C4-2B (cell line): ENCODE data around the gene RTKN.
A peak's percentile ranks its signal among the peaks of the same experiment; 100 is the strongest.

Experiments used
- H3K27ac ChIP-seq: fragments of 450-650 bp; 2 replicates; pipeline ENCODE4 v1.5.1; 2017
- CTCF ChIP-seq: fragments of 450-650 bp; conservative IDR thresholded peaks from 2 replicates; pipeline ENCODE4 v1.5.1; 2017; ENCODE audit warnings: mild to moderate bottlenecking
- ZFX ChIP-seq: fragments of 450-650 bp; IDR thresholded peaks from 2 replicates; pipeline ENCODE4 v1.6.1; 2017

Gene RTKN

GRCh38 chr2:74423231-74424095 is 18.3 kb downstream of the RTKN start:
- H3K27ac ChIP-seq: no peak overlapping the region
- TF ChIP-seq ZFX (no peak), CTCF (no peak)

- peak within 1 kb of the TSS; percentile 62 for H3K27ac ChIP-seq
- TF ChIP-seq ZFX: no peak
- no peak for TF ChIP-seq CTCF
Observed at GRCh38 chr2:74421221-74421870, 20.4 kb downstream of the RTKN start, which contains the start of the genes C2orf81 and WDR54. Gene C2orf81 (minus strand): TSS chr2:74421619. CDS start chr2:74421560, 59 bp downstream. Gene WDR54 (plus strand): TSS chr2:74421730. CDS start chr2:74422154, 424 bp downstream.

GRCh38 chr2:74420443-74421103 is 21.2 kb downstream of the RTKN start:
- peak overlapping the region; percentile 62; the same call in 1 of the 2 replicates for H3K27ac ChIP-seq

GRCh38 chr2:74420006-74420405 is 21.7 kb downstream of the RTKN start:
- no peak overlapping the region for H3K27ac ChIP-seq
- TF ChIP-seq CTCF: no peak
- TF ChIP-seq ZFX: no peak

GRCh38 chr2:74419345-74419744 is 22.4 kb downstream of the RTKN start:
- no peak overlapping the region for H3K27ac ChIP-seq
- TF ChIP-seq CTCF (no peak), ZFX (no peak)

- H3K27ac ChIP-seq: no peak overlapping the region
- TF ChIP-seq CTCF (no peak), ZFX (no peak)
Observed at GRCh38 chr2:74418312-74418711, 23.4 kb downstream of the RTKN start.

- no peak for TF ChIP-seq CTCF
- TF ChIP-seq ZFX: no peak
- H3K27ac ChIP-seq: no peak overlapping the region
Observed at GRCh38 chr2:74417763-74418162, 24.0 kb downstream of the RTKN start.
